NCI-H748 treated with DMSO at 0.1 percent for 48 hours (cell line): ENCODE results near the gene BNIP3.
"Not testable (repeated sequence)": the region's sequence is repeated elsewhere in the genome, so short reads cannot be mapped to it uniquely, and the experiment has no call there.

Experiments used
- DNase-seq: peaks from one replicate; lab custom pipeline; 2025; lab: John Stamatoyannopoulos, UW

The BNIP3 gene

DNA sequence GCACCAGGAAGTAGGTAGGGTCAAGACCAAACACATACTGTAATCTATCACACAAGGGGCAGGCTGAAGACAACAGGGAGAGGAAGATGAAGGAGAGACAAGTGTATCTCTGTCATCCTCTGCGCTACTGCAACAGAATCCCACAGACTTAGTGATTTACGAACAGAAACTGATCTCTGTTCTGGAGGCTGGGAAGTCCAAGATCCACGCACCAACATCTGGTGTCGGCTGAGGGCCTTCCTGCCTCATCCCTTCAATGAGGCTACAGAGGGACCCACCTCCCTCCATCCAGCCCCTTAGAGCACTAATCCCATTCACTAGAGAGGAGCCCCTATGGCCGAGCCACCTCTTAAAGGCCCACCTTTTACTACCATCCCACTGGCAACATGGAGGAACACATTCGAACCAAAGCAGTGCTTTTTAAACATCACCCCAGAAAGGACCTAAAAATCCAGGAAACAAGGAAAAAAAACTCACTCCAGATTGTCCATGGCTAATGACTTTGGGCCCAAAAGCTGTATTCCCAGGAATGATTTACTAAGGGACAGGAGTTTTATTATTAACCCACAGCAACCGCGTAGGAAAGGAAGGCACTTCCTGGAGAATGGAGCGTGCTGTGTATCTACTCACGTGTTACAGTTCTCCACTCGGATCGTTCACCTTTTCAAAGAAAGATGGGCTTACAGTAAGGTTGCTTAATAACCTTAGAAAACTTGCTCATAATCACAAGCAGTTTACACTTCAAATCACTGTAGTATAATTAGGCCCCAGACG lies 4.2 kb downstream of the BNIP3 start:
- DNase-seq: no peak

DNA sequence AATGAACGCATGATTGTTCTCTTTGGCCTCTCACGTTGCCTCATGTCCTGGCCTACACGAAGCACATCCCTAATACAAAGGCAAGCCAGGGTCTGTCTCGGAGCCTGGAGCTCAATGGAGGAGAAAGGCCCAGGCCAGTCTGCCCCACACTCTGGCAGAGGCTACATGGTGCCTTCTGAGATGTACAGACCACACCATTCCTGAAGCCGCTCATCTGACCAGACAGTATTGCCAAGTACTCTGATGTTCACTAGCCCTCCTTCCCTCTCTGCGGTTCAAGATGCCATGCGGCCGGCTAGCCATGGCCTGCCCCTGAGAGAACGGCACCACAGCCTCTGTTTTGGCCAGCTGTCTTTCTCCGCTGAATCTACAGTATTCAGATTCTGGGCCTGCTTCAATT lies 5.9 kb downstream of the BNIP3 start:
- no peak for DNase-seq

DNA sequence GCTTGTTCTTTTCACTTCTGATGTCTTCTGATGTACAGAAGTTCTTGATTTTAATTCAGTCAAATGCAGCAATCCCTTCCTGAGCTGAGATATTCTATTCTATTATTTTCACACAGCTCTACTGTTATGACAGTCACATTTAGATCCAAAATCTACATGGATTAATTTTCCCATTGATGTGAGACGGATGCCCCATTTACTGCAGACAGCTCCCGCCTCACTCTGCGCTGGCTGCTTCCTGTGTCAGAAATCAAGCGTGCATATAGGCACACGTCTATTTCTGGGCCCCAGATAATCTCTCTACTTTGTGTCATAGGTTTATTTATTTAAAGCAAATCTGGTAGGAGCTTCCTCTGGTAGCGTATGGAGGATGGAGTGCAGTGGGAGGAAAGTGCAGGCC lies 6.7 kb downstream of the BNIP3 start:
- no peak for DNase-seq

DNA sequence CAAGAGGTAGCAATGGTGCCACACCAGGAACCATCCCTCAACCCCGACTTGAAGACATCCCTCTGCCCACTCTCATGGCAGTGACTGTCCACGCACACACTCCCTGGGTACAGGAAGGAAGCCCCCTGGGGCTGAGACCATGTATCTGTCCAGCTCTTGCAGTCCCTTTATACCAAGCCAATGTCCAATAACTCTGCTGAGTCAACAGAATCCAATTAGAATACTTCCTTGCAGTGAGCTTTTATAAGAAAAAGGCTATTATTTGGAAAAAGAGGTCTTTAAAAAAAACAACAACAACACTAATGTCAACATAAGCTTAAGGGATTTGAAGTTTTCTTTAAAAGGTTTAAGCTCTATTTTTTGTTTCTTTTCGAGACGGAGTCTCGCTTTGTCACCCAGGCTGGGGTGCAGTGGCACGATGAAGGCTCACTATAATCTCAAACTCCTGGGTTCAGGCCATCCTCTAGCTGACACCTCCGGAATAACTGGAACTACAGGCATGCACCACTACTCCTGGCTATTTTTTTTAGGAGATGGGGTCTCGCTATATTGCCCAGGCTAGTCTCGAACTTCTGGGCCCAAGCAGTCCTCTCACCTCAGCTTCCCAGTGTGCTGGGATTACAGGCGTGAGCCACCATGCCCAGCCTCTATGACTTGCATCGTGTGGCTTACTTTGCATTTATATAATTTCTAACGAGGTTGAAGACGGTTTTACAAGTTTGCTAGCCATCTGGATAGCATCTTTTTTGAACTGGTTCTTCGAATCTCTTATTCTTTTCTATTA lies 7.5 kb downstream of the BNIP3 start:
- DNase-seq: no peak

DNA sequence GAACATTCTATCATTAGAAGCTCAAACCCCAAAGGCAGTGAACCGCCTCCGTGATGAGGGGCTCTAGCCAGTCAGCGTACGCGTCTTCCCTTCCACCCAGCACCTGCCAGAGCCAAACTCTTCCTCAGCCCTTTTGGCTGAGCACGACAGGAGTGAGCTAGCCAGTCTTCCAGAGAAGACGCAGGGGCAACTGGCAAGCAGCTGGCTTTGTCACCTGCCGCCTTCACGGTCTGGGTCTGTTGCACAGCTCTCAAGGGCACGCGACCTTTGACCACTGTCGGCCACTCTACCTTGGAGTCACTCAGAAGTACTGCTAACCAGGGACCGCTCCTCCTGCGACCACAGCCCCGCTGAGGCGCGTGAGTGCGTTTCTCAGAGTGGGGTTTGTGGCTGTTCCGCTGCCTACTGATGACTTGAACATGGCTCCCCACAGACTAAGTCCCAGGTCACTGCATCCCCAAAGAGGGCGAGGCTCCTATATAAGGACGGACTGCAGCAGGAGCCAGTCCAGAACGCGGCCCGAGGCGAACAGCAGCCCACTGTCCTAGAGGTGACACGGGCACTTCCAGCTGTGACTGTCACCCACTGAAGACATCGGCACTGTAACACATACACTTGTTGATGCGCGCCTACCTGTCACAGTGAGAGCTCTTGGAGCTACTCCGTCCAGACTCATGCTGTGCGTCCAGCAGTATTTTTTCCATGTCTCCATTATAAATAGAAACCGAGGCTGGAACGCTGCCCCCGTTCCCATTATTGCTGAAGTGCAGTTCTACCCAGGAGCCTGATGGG lies 8.4 kb downstream of the BNIP3 start:
- no peak for DNase-seq

DNA sequence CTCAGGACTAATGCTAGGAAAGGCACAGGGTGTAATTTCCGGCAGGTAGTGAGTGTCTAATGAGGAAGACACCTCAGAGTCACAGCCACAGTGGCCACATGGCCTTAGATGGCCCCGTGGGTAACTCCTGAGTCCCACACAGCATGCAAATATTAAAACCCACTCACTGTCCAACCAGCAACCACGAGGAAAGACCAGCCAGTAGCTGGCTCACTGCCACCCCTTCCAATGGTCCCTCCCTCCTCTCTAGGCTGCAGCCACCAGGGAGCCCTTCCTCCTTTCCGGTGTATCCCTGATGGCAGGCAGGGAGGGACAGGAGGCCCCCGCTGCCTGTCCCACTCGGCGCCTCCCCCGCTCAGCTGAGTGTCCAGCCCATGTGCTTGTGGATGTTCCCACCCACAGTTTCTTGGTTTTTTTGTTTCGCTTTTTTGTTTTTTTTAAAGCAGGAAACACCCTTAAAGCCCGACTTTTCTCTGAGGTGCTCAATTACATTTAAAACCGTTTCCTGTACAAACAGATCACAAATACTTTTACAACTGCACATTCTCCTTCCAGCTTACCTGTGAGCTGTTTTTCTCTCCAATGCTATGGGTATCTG lies 9.2 kb downstream of the BNIP3 start:
- DNase-seq: no peak

DNA sequence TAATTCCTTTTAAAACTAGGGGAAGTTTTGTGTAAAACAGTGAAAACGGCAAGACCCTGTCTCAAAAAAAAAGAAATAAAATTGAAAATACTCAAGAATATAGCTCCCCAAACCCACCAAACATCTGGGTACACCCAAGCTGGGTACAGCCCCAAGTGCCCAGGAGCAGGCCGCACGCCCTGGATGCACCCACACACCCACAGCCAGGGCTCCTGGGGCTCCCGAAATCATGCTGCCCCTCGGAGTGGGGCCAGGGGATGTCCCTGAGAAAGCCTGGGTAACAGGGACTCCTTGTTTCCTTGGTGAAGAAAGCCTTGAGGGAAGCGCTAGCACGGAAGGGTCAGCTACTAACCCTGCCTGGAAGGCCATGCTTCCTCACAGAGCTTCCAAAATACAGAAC lies 10.1 kb downstream of the BNIP3 start:
- DNase-seq: no peak

DNA sequence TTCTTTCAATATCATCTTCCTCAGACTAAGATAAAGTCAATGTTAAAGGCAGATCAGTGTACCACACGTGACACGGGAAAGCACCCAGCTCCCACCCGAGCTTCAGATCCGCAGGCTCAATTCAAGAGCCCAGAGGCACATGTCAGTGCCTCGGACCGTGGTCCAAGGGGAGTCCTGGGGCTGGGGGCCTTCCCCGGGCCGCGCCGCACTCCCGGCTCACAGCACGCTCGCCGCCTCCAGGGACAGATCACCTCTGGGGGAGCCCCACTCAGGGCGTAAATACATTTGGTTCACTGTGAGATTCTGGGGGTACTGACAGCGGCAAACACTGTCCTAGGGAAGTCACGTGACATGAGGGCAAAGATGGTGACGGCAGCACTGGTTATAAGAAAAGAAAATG lies 10.8 kb downstream of the BNIP3 start:
- DNase-seq: no peak

DNA sequence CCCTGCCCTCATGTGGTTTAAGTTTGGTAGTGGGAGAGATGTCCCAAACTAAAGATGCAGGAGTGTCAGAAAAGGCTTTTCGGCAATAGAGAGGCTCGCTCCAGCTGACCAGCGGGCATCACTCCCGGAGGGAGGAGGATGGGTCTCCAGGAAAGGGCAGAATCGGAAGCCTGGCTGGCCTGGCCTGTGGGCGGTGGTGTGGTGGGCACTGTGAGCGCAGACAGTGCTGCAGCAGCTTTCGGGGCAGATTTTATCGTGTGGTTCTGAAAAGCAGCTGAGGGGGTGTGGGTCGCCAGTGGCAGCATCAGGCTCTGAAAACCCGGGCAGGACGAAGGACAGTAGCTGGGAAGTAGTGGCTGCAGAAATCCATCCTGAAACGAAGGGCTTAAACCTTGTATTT lies 12.8 kb downstream of the BNIP3 start:
- DNase-seq: no peak

DNA sequence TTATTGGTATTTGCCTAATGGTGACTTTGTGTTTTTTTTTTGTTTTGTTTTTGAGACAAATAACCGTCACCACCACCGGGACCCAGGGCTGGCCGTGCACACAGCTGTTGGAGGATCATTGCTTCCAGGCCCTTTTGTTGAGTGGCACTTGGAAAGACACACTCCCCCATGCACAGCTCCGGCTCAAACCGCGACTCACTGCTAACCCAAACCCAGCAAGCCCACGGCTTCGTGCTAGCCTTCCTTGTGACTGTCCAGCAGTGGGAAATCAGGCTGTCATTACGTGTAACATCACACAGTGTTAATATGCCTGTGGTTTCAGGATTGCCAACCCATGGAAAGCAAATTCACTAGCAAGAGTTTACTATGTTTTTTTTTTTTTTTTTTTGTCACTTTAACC lies 17.4 kb downstream of the BNIP3 start:
- DNase-seq: no peak

DNA sequence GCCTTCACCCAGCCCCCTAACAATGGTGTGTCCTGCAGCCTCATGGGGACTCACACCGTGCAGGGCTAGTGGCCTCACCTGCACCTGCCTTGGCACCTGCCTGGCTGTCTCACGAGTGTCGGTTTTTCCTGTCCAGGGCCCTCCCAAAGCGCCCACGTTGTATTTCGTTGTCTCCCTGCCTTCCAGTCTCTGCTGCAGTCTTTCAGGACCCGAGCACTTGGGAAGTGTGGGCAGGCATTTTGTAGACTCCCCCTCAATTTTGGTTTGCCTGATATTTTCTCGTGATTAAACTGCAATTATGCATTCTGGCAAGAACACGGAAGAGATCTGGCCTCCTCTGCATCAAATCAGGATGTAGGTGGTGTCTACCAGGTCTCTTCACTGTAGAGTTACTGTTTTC lies 17.9 kb downstream of the BNIP3 start:
- no peak for DNase-seq

DNA sequence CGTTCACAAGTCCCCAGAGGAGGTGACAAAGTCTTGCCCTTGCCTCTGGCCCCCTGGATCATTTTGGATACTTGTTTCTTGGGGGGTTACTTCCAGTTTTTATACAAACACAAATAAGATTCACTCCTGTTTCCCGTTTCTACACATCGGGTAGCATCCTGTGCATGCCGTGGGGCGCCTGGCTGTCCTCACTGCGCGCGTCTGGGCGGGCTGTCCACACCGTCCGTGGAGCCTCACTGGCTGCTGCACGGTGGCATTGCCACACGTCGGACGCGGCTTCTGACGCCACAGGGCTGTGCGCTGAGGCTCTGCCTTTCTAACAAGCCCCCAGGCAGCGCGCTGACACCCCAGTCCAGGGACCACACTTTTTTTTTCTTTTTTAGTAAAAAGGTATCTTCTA lies 18.4 kb downstream of the BNIP3 start:
- DNase-seq: no peak

DNA sequence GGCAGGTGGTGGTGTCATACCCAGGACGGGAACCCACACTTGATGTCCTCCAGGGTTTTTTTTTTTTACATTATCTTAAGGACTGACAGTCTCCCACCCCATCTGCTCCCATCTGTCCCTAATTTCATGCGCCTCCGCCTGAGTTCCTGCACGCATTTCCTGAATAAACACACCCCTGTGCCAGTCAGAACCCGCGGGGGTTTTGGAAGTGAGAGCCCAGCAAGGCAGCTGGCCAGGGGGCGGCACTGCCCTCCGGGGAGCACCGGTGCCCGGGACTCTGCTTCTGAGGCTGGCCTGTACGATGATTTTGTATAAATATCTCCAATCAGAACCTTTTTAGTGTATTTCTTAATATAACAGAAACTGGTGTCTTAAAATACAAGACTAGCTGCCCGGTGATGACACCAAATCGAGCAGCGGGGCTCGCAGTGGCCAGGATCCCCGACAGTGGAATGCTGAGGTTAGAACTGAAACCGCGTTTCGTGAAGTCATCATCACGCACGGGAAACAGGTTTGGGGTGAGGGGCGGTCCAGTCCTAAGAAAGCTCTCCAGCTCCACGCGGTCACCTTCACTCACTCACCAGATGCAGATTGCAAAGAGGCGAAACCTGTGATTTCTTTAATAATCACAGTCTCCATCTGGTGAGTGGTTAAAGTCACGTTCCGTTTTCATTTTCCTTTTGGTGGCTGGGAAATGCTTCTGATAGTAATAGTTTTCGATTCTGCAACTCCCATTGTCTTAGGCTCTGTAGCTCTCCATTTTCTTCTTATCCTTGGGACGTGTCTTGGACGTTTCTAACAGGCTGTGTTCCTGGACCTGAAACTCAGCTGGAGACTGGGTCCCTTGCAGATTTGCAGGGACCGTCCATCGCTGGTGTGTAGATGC lies 19.7 kb downstream of the BNIP3 start:
- DNase-seq: no peak

DNA sequence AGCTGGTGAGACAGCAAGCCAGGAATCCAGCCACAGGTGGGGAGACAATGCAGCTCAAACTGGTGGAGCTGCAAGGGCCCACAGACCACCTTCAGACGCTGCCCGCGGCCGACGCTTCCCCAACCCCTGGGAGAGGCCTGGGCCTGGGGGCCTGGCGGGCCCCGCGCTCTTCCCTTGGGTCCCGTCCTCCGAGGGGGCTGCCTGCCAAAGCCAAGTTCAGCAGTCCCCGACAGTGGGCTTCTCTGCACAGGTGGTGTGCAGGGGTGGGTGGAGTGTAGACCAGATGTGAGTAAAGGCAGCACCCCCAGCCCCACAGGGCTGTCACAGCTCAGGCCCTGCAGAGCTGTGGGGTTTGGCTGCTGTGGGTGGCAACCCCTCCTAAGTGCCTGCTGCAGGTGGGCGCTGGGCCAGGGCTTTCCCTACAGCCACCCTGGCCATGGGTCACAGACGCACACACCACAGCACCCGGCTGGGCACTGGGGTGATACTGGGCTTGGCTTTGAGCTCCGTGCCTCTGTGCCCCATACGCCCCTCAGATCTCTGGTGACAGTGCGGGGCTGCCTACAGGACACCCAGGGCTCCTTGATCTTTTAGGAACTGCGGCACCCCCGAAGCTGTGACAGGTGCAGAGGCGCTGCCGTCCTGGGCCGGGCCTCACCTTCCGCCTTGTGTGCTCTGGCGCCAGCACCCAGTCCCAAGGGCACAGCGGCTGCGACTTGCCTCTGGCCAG lies 20.5 kb downstream of the BNIP3 start:
- no peak for DNase-seq

DNA sequence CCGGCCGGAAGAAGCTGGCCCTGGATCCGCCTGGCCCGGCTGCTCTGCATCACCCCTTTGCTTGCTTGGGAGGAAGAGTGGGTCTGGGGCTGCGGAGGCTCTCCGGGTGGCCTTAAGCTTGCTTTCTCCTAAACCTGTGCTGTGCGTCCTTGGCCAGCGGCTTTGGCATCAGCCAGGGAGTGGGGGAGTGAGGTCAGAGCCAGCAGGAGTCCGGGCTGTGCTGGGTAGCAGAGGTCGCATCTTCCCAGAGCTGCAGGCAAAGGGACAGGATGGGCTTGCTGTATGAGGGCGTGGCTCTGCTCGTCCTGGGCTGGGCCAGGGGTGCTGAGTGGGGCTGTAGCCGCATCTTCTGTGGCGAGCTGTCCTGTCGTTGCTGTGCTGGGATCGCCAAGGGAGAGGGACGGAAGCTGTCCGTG lies 21.1 kb downstream of the BNIP3 start:
- DNase-seq: no peak

DNA sequence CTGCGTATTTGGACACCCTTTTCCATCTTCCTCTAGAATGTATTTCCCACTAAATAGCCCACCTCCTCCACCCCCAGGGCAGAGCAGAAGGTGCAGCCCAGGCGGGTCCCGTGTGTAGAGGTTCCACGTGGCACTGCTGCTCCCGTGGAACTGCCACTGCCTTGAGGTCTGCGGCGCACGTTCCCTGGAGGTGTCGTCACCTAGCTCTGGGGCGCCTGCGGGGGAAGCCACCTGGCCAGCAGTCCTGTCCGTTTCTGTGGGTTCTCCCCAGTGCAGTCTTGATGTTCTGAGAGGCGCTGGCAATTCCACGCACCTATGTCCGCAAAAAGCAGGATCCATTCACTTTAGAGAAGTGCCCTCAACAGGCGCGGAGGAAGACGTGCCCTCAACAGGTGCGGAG lies 21.9 kb downstream of the BNIP3 start:
- no peak for DNase-seq

DNA sequence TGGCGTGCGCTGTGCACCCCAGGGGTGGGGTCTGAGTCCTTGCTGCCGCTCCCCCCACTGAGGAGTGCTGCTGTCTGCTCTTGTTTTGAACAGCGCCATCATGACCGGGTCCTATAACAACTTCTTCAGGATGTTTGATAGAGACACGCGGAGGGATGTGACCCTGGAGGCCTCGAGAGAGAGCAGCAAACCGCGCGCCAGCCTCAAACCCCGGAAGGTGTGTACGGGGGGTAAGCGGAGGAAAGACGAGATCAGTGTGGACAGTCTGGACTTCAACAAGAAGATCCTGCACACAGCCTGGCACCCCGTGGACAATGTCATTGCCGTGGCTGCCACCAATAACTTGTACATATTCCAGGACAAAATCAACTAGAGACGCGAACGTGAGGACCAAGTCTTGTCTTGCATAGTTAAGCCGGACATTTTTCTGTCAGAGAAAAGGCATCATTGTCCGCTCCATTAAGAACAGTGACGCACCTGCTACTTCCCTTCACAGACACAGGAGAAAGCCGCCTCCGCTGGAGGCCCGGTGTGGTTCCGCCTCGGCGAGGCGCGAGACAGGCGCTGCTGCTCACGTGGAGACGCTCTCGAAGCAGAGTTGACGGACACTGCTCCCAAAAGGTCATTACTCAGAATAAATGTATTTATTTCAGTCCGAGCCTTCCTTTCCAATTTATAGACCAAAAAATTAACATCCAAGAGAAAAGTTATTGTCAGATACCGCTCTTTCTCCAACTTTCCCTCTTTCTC lies 26.0 kb downstream of the BNIP3 start:
- no peak for DNase-seq

DNA sequence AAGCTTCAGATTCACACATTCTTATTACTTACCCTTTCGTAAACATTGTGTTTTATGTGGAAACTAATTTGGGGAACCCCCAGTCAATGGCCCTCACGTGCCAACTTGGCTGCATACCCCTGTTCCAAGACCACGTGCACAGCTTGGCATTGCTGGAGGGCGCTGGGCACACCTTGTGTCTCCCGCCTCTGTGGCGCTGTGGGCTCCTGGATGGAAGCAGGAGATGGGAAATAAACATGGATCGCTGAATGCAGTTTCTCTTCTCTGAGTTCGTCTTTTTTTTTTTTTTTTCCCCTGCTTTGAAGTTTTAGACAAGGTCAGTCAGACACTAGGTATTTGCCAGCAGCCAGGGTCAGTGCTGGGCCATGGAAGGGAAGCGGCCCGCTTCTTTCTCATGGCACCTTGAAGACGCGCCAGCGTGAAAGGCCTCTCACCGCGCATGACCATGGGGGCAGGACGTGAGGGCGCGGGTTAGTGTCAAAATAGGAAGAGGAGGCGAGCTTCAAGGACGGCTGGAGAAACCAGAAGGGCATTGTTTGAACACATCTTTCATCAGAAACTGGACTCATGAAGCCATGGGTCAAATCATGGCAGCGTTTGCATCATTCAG lies 27.3 kb downstream of the BNIP3 start:
- no peak for DNase-seq

DNA sequence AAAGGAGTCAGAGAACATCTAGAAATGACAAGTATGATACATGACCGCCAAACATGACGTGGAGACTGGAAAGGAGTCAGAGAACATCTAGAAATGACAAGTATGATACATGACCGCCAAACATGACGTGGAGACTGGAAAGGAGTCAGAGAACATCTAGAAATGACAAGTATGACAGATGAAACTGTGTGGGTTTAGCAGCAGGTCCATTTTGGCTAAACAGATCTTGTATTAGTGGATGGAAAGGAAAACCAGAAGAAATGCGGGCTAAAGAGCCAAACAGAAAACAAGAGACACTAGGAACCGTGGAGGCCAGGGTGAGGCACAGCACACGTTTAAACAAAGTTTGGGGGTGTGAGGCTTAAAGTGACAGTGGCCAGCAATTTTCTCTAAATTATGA lies 31.8 kb downstream of the BNIP3 start:
- DNase-seq: not testable (repeated sequence)
